Activated CD8-positive, alpha-beta memory T cell treated with anti-CD3 and anti-CD28 coated beads, Interleukin-2, amount 50 U/mL, for 24 hours (primary cell): ENCODE data around the gene SMIM24.
"Not testable (repeated sequence)": the region's sequence is repeated elsewhere in the genome, so short reads cannot be mapped to it uniquely, and the experiment has no call there.

Experiments
- DNase-seq: peaks from one replicate; pipeline ENCODE4 v3.0.0-alpha.2; 2020; ENCODE audit errors: extremely low read depth

Gene SMIM24

GRCh38 chr19:3480383-3481091 lies at the start of gene SMIM24:
Gene SMIM24, minus strand, starts transcription at chr19:3480525. Its CDS starts 62 bp downstream, at chr19:3480463.
- DNase-seq, result no peak

DNA sequence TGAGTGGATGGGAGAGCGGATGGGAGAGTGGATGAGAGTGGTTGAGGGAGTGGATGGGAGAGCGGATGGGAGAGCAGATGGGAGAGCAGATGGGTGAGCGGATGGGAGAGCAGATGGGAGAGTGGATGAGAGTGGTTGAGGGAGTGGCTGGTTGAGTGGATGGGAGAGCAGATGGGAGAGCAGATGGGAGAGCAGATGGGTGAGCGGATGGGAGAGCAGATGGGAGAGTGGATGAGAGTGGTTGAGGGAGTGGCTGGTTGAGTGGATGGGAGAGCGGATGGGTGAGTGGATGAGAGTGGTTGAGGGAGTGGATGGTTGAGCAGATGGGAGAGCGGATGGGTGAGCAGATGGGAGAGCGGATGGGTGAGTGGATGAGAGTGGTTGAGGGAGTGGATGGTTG lies 49.0 kb upstream of the SMIM24 start:
- not testable (repeated sequence) for DNase-seq

GRCh38 chr19:3528539-3529211 lies 48.4 kb upstream of the SMIM24 start:
- no peak for DNase-seq

DNA sequence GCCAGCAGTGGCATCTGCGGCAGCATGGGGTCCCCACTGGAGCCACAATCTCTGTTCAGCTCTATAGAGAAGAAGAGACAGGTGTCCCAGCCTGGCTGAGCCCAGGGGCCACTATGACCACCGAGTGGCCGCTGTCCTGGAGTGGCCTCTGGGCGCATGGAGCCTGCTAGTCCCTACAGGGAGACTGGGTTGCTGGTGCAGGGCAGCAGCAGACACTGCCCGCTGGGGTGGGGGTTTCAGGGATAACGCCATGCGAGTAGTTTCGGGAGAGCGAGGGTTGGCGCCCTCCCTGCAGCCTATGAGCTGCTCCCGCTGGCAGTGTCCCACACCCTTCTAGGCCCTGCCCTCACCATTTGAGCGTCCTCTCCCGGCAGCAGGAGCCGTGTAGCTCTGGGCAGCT lies 47.8 kb upstream of the SMIM24 start:
- DNase-seq, result no peak

DNA sequence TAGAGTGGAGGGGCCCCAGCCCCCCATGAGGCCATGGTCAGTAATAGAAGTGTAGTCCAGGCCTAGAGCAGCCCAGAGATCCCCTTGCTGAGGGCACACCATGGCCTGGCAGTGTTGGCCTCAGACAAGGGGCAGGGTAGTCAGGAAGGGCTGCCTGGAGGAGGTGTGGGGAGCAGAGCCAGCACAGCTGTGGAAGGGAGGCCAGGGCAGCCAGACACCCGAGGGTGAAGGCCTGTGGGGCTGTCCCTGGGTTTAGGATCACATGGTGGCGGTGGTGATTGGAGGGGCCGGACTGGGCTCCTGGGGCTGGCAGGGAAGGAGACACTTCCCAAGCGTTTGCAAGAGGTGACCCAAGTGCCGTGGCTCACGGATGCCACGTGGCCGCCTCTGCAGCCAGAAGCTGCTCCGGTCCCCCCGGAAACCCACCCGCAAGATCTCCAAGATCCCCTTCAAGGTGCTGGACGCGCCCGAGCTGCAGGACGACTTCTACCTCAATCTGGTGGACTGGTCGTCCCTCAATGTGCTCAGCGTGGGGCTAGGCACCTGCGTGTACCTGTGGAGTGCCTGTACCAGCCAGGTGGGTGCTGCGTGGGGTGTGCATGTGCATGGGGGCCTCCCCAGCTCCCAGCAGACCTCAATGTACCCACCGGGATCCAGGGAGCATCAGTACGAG lies 47.0 kb upstream of the SMIM24 start:
- DNase-seq, result no peak

DNA sequence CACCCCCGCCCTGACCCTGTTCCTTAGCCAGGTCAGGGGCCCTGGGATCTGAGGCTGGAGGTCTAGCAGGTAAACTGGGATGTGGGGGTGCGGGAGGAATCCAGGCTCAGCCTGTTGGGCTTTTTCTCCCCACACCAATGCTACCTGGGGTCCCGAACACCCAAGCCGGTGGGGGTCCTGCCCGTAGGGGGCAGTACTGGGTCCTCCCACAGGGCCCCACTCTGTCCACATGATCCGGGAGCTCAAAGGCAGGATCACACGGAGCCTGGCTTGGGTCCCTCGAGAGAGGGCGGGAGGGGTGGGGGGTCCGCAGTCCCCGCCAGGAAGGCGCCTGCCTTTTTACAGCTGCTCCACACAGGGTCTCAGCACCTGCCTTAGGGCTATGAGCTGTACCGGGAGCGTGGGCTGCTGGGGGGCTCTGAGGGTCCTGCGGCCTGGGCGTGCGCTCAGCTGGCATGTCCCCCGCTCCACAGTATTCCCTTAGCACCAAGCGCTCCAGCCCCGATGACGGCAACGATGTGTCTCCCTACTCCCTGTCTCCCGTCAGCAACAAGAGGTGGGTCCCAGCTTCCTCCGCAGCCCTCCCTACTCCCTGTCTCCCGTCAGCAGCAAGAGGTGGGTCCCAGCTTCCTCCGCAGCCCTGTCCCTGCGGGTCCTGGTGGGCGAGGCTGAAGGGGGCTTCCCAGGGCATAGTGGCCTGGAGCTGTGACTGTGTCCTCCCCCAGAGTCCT lies 46.3 kb upstream of the SMIM24 start:
- DNase-seq, result no peak

DNA sequence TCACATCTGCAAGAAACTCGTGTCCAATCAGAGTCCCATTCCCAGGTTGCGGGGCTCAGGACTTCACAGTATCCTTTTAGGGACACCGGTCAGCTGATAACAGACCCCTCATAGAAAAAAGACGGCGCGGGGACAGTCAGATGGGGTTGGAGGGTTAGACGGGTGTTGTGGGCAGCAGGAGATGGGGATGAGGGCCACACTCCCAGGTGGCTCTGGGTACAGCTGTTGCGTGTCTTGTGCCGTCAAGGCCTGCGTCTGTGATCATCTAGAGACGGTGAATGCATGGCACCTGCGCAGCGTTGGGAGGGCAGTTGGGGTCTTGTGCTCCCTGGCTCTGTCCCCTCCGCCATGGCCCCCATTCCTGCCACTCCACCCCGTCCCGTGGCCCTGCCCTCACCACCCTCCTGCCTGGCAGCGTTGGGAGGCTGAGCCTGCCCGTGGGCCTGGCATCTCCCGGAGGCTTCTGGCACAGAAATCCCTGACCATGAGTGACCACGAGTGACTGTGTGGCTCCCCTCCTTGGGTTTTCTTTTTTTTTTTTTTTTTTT lies 44.7 kb upstream of the SMIM24 start:
- no peak for DNase-seq

DNA sequence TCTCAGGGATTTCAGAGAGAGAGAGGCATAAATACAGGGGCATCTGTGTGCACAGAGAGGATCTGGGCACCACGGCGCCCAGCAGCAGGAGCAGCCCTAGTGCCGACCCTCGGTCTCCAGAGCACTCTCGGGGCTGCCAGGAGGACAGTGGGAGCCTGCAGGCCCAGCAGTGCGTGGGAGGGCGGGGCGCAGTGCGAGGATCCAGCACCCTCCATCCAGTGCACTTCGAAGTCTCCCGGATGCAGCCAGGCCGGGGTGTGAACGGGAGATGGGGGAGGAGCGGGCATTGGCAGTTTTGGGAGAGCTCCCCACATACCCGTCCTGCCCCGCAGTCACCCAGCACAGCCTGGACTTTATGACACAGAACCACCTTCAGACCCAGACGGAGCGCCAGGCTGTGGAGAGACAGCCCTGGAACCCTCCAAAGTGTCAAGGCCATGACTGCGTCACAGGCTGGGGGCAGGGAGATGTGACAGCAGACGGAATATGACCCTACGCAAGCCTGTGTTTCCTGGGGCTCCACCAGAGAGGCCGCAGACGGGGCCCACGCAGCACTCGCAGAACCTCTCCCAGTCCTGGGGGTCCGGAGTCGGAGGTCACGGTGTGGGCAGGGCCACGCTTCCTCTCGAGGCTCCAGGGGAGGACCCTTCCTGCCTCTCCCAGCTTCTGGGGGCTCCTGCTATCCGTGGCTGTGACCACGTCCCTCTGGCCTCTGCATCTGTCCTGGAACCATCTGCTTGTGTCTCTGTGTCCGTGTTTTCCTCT lies 43.9 kb upstream of the SMIM24 start:
- no peak for DNase-seq

- DNase-seq, result no peak
Observed at GRCh38 chr19:3523361-3524077, 43.2 kb upstream of the SMIM24 start.

- DNase-seq, result no peak
Observed at GRCh38 chr19:3522421-3523360, 42.4 kb upstream of the SMIM24 start.

- no peak for DNase-seq
Observed at GRCh38 chr19:3521104-3521445, 40.8 kb upstream of the SMIM24 start.

DNA sequence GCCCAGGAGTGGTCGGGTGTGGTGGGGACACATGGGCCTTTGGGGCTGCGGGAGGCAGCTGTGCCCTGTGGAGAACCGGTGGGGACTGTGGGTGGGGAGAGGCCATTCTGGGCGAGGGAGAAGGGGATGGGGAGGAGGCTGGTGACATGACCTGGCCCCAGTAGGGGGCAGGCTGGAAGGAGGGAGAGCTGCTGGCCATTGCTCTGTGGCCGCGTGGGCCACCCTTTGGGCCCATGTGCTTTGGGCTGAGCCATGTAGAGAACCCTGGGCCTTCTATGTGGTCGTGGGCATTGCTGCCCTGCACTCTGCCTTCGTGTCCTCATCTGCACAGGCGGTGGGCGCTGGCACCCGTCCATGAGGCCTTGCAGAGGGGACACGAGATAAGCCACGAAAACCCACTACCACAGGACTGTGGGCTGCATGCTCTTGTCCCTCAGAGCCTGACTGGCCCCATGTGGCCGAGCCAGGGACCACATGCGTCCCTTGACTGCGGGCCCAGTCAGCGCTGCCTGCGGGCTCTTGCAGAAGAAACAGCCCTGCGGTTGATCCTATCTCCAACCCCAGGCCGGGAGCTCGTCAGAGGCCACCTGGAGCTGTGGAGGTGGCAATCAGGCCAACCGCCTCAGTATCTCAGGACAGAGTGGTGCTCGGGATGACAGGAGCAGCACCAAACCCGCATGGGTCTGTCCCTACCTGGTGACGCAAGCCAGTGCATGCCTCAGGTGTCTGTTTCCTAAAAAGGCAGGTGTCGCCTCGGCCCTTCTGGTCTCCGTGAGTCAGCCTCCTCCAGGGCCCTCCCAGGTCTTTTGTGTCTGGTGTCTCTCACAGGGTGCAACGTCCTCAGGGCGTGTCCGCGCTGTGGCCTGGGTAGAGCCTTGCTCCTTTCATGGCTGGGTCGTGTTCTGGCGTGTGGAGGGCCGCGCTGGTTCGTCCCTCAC lies 40.1 kb upstream of the SMIM24 start:
- no peak for DNase-seq

- DNase-seq, result no peak
Observed at GRCh38 chr19:3519126-3519525, 38.8 kb upstream of the SMIM24 start.

DNA sequence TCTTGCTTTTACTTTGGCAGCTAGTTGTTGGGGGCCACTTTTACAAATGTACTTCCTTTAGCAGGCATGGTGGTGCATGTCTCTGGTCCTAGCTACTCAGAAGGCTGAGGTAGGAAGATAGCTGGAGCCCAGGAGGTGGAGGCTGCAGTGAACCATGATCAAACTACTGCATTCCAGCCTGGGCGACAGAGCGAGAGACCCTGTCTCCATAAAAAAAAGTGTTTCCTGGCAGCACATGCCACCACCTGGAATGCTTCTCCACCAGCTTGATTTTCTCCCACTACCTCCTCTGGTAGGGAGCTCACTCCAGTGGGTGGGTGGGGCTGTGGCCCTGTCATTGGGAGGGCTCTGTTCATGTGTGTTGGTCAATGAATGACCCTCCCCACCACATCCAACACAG lies 38.3 kb upstream of the SMIM24 start:
- DNase-seq, result no peak

DNA sequence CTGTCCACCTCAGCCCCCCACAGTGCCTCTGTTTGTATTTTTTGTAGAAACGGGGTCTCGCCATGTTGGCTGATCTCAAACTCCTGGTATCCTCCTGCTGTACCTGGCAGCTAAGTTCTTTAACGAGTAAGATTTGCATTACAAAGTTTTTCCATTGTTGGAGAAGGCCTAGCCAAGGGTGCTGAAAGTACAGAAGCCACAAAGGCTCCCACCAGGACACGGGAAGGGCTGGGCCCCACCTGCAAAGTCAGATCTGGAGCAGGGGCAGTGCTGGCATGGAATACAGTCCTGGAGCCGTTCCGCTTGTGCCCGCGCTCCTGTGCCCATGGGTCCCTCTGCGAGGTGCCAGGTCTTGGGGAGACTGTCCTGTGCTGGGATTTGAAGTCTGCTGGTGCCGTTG lies 37.9 kb upstream of the SMIM24 start:
- DNase-seq, result no peak

DNA sequence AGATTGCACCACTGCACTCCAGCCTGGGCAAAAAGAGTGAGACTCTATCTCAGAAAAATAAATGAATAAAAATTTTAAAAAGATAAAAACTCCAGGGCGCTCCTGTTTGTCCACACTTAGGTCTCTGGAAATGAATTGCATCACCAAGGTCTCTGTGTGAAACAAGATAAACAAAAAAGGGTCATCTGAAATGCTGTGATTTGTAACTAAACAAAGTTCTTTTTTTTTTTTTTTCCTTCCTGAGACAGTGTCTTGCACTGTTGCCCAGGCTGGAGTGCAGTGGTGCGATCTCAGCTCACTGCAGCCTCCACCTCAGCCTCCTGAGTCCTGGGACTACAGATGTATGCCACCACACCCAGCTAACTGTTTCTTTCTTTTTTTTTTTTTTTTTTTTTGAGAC lies 37.3 kb upstream of the SMIM24 start:
- no peak for DNase-seq

GRCh38 chr19:3516675-3517207 lies 36.4 kb upstream of the SMIM24 start:
- no peak for DNase-seq

- no peak for DNase-seq
Observed at GRCh38 chr19:3515891-3516422, 35.6 kb upstream of the SMIM24 start.
